H9 (cell line): ENCODE results near the gene ZNF407. TPM values are rescaled to one million over a fixed set of nuclear protein-coding genes. Genes with fewer than 3 reads are reported as not detected.

Source experiments
- DNase-seq: peaks from one replicate; pipeline ENCODE4 v3.0.0-alpha.2; 2017
- H2AFZ ChIP-seq: one replicate; pipeline ENCODE4 v1.6.1; 2013; ENCODE audit warnings: mild to moderate bottlenecking, low read length, control low read depth, moderate library complexity
- H2AK5ac ChIP-seq: 2 replicates; pipeline ENCODE4 v1.6.1; 2013; ENCODE audit warnings: low read length, control low read depth, mixed read lengths; ENCODE audit not compliant: insufficient read length
- H2BK120ac ChIP-seq: one replicate; pipeline ENCODE4 v1.6.1; 2013; ENCODE audit warnings: low read depth, mild to moderate bottlenecking, low read length, control low read depth, inconsistent platforms; ENCODE audit not compliant: poor library complexity, severe bottlenecking
- H2BK12ac ChIP-seq: 2 replicates; pipeline ENCODE4 v1.6.1; 2013; ENCODE audit warnings: low read length, control low read depth, mixed read lengths, low read depth; ENCODE audit not compliant: insufficient read length
- H2BK15ac ChIP-seq: 2 replicates; pipeline ENCODE4 v1.6.1; 2013; ENCODE audit warnings: low read depth, low read length, control low read depth
- H2BK20ac ChIP-seq: one replicate; pipeline ENCODE4 v1.6.1; 2013; ENCODE audit warnings: low read depth, mild to moderate bottlenecking, low read length, control low read depth, inconsistent platforms; ENCODE audit not compliant: poor library complexity, severe bottlenecking
- H2BK5ac ChIP-seq: 2 replicates; pipeline ENCODE4 v1.6.1; 2013; ENCODE audit warnings: low read length, control low read depth, mixed read lengths; ENCODE audit not compliant: insufficient read length
- H3K14ac ChIP-seq: 2 replicates; pipeline ENCODE4 v1.6.1; 2013; ENCODE audit warnings: low read length, control low read depth; ENCODE audit not compliant: insufficient read depth
- H3K18ac ChIP-seq: 2 replicates; pipeline ENCODE4 v1.6.1; 2013; ENCODE audit warnings: low read depth, mild to moderate bottlenecking, mixed read lengths, low read length, control low read depth; ENCODE audit not compliant: insufficient read length
- H3K23ac ChIP-seq: 2 replicates; pipeline ENCODE4 v1.6.1; 2013; ENCODE audit warnings: low read length, control low read depth, mixed read lengths, low read depth; ENCODE audit not compliant: insufficient read length
- H3K23me2 ChIP-seq: 2 replicates; pipeline ENCODE4 v1.6.1; 2013; ENCODE audit warnings: low read depth, mild to moderate bottlenecking, mixed read lengths, low read length, control low read depth; ENCODE audit not compliant: insufficient read length, poor library complexity, severe bottlenecking
- H3K27ac ChIP-seq: 2 replicates; pipeline ENCODE4 v1.5.1; 2013; ENCODE audit warnings: low read length, control low read depth, mixed read lengths, low read depth; ENCODE audit not compliant: insufficient read length
- H3K27me3 ChIP-seq: 2 replicates; pipeline ENCODE4 v1.6.1; 2013; ENCODE audit warnings: low read length, control low read depth, inconsistent platforms; ENCODE audit not compliant: insufficient read depth
- H3K4ac ChIP-seq: 2 replicates; pipeline ENCODE4 v1.6.1; 2013; ENCODE audit warnings: low read depth, mild to moderate bottlenecking, control low read depth, inconsistent platforms, low read length, moderate library complexity
- H3K4me1 ChIP-seq: 2 replicates; pipeline ENCODE4 v1.6.1; 2013; ENCODE audit warnings: low read length, control low read depth, inconsistent platforms; ENCODE audit not compliant: insufficient read depth
- H3K4me2 ChIP-seq: 2 replicates; pipeline ENCODE4 v1.6.1; 2013; ENCODE audit warnings: low read length, control low read depth, mixed read lengths; ENCODE audit not compliant: insufficient read length, insufficient read depth
- H3K56ac ChIP-seq: 2 replicates; pipeline ENCODE4 v1.6.1; 2013; ENCODE audit warnings: low read depth, mild to moderate bottlenecking, mixed read lengths, low read length, control low read depth; ENCODE audit not compliant: insufficient read length
- H3K79me1 ChIP-seq: 2 replicates; pipeline ENCODE4 v1.6.1; 2013; ENCODE audit warnings: low read depth, mild to moderate bottlenecking, moderate library complexity, low read length, control low read depth, inconsistent platforms; ENCODE audit not compliant: insufficient read depth, poor library complexity, severe bottlenecking
- H3K79me2 ChIP-seq: 2 replicates; pipeline ENCODE4 v1.6.1; 2013; ENCODE audit warnings: low read length, control low read depth, inconsistent platforms; ENCODE audit not compliant: insufficient read depth
- H3K9ac ChIP-seq: 2 replicates; pipeline ENCODE4 v1.6.1; 2013; ENCODE audit warnings: low read length, control low read depth, mixed read lengths; ENCODE audit not compliant: insufficient read length; ENCODE audit errors: extremely low read depth
- H3K9me3 ChIP-seq: one replicate; pipeline ENCODE4 v1.6.1; 2013; ENCODE audit warnings: low read depth, low read length, inconsistent platforms; ENCODE audit not compliant: control insufficient read depth
- H3T11ph ChIP-seq: one replicate; pipeline ENCODE4 v1.6.1; 2013; ENCODE audit warnings: mild to moderate bottlenecking, low read length, control low read depth, inconsistent platforms
- H4K20me1 ChIP-seq: one replicate; pipeline ENCODE4 v1.6.1; 2013; ENCODE audit not compliant: control insufficient read depth, insufficient read length, insufficient read depth
- H4K5ac ChIP-seq: 2 replicates; pipeline ENCODE4 v1.6.1; 2013; ENCODE audit warnings: low read depth, mild to moderate bottlenecking, mixed read lengths, low read length, control low read depth; ENCODE audit not compliant: insufficient read length
- H4K8ac ChIP-seq: replicated peaks from 2 replicates; pipeline ENCODE4 v1.6.1; 2013; ENCODE audit warnings: low read length, control low read depth, mixed read lengths, low read depth; ENCODE audit not compliant: insufficient read length
- H4K91ac ChIP-seq: 2 replicates; pipeline ENCODE4 v1.6.1; 2013; ENCODE audit warnings: low read depth, mild to moderate bottlenecking, moderate library complexity, mixed read lengths, low read length, control low read depth; ENCODE audit not compliant: insufficient read length
- H3K27ac Mint-ChIP-seq, 3 experiments: 2 replicates in 2 of 3; 3 replicates in 1 of 3; pipeline ENCODE4 v1.8.0; 2020 to 2021; ENCODE audit warnings: mixed read lengths in 3 of 3, mild to moderate bottlenecking in 1 of 3, moderate library complexity in 1 of 3
- H3K27me3 Mint-ChIP-seq: 2 replicates; pipeline ENCODE4 v1.8.0; 2021; ENCODE audit warnings: low read depth, mild to moderate bottlenecking, moderate library complexity, mixed read lengths
- H3K36me3 Mint-ChIP-seq, 3 experiments: 2 replicates in 2 of 3; 3 replicates in 1 of 3; pipeline ENCODE4 v1.8.0; 2020 to 2021; ENCODE audit warnings: low read depth in 3 of 3, mixed read lengths in 3 of 3; ENCODE audit not compliant: insufficient read depth in 1 of 3
- H3K4me1 Mint-ChIP-seq, 2 experiments: 2 replicates each; pipeline ENCODE4 v1.8.0; 2020; ENCODE audit warnings: mixed read lengths in 2 of 2
- H3K4me3 Mint-ChIP-seq, 2 experiments: 2 replicates in 1 of 2; 3 replicates in 1 of 2; pipeline ENCODE4 v1.8.0; 2020 to 2021; ENCODE audit warnings: mild to moderate bottlenecking in 2 of 2, mixed read lengths in 2 of 2, moderate library complexity in 1 of 2
- H3K9me3 Mint-ChIP-seq, 2 experiments: 2 replicates in 1 of 2; 3 replicates in 1 of 2; pipeline ENCODE4 v1.8.0; 2020; ENCODE audit warnings: mild to moderate bottlenecking in 2 of 2, mixed read lengths in 2 of 2, moderate library complexity in 1 of 2
- CTCF ChIP-seq: fragments of 200-600 bp; sonication (generic); conservative IDR thresholded peaks from 3 replicates; pipeline ENCODE4 v1.8.0; 2021; ENCODE audit warnings: antibody characterized with exemption, mild to moderate bottlenecking
- WGBS: extraction: QIAGEN DNeasy Blood & Tissue Kit; methylation state at CpG from one replicate; pipeline ENCODE4 v1.1.7; 2013; ENCODE audit warnings: missing lambda C conversion rate, low lambda C conversion rate, mixed read lengths; ENCODE audit not compliant: insufficient read length; ENCODE audit errors: extremely low coverage; 5-methylcytosine and 5-hydroxymethylcytosine counted together
- total RNA-seq: library from RNA; stranded (reverse); gene quantifications from 2 replicates; pipeline ENCODE4 v1.2.1, GENCODE V29; 2021

ZNF407 gene
- total RNA-seq, 1 experiment from 2014 or later, result 8.7 TPM

DNA sequence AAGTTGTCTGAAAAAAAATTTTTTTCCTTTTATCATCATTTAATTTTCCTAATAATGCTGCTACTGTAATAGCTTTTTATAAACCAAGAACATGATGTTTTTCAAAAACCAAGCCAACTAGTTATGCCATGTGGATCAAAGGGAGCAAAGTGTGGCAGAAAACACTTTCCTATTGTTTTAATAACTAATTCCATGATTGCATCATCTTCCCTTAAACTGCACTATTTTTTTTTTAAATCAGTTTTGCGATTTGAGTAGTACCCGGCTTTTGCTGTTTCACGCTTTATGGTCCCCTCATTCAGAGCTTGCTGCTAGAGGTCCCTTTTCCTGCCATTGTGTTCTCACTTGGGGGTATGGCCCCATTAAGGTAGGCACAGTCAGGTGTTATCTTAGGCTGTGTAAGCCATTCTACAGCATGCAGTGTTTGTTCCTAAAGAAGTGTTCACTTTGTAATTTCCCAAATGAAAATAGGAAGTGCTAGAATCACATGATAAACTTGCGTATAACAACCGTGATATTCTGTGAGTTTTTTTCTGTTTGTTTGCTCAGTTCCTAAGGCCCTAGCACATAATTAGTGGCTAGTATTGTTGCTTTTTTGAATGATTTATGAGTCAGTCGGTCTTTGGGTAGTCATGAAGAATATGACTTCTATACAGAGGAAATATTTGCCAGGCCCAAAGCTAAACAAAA lies 385.4 kb downstream of the ZNF407 start:
- no peak overlapping the region for H2BK20ac ChIP-seq
- H3K18ac ChIP-seq, result no peak overlapping the region
- WGBS, result no CpG with 5 or more reads among the region's 6 CpGs
- H3K27ac ChIP-seq, result no peak overlapping the region
- H3K4me1 Mint-ChIP-seq, result peaks cover 0 to 3% of the 10 kb centered on the region in 2 experiments; a peak in 2 of 4 replicates
- no peak overlapping the region for H3K4me2 ChIP-seq
- H3K23me2 ChIP-seq, result no peaks in the 10 kb centered on the region
- H3K4ac ChIP-seq, result no peak overlapping the region
- no peaks in the 10 kb centered on the region for H3K4me1 ChIP-seq
- no peak overlapping the region for H3T11ph ChIP-seq
- no peak overlapping the region for H3K14ac ChIP-seq
- H3K27ac Mint-ChIP-seq, result no peak overlapping the region
- no peak overlapping the region for H2BK5ac ChIP-seq
- H2AK5ac ChIP-seq, result no peak overlapping the region
- no peaks in the 10 kb centered on the region for H3K36me3 Mint-ChIP-seq
- no peaks in the 10 kb centered on the region for H3K27me3 ChIP-seq
- no peak overlapping the region for H2BK15ac ChIP-seq
- no peak for TF ChIP-seq CTCF
- no peak for DNase-seq
- H4K91ac ChIP-seq, result no peak overlapping the region
- H2BK120ac ChIP-seq, result no peak overlapping the region
- H3K79me2 ChIP-seq, result no peaks in the 10 kb centered on the region
- no peak overlapping the region for H3K23ac ChIP-seq
- no peaks in the 10 kb centered on the region for H3K79me1 ChIP-seq
- no peaks in the 10 kb centered on the region for H3K27me3 Mint-ChIP-seq
- H3K56ac ChIP-seq, result no peak overlapping the region
- H4K8ac ChIP-seq, result no peak overlapping the region
- no peak overlapping the region for H3K9ac ChIP-seq
- no peak overlapping the region for H2AFZ ChIP-seq
- H3K9me3 Mint-ChIP-seq, result no peaks in the 10 kb centered on the region
- no peaks in the 10 kb centered on the region for H3K9me3 ChIP-seq
- no peak overlapping the region for H2BK12ac ChIP-seq
- H3K4me3 Mint-ChIP-seq, result no peak overlapping the region
- peaks cover 4% of the 10 kb centered on the region for H4K20me1 ChIP-seq
- no peak overlapping the region for H4K5ac ChIP-seq
